ENCODE results near the gene BLOC1S6.

GRCh38 chr15:45589256-45589655 is 2.1 kb downstream of the BLOC1S6 start:
- TF ChIP-seq EZH2 (IDR thresholded peaks at IDR 0.05; ENCODE audit: borderline replicate concordance, insufficient read depth, low read length, poor library complexity, severe bottlenecking): no peak
- TF ChIP-seq CTCF (IDR thresholded peaks at IDR 0.05; ENCODE audit: poor library complexity, severe bottlenecking): no peak

All from neural cell (in vitro differentiated cells).